Raji (cell line): Measurements from ENCODE around the gene MYO5B.

Source experiments
- POLR2A ChIP-seq: IDR thresholded peaks from 2 replicates; pipeline ENCODE4 v1.6.1; 2011; ENCODE audit warnings: low read depth, low read length, control low read depth; ENCODE audit not compliant: insufficient read depth

The MYO5B gene

DNA sequence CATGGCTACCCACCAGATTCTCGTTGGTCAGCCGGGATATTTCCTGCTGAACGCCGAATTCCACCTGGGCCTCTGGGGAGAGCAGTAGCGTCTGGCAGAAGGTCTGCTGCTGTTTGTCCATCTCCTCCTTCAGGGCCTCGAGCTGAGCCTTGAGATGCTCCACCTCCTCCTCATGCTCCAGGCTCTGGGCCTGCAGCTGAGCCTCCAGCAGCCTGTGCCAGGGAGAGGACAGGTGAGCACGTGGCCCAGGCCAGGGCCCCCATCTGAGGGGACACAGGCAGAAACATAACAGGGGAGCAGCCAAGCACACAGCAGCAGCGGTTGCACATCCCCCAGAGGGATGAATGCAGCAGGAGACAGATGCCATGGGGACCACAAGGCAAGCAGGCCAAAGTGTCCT is 341.5 kb downstream of the MYO5B start:
- no peak for TF ChIP-seq POLR2A

GRCh38 chr18:49853011-49853410 is 341.9 kb downstream of the MYO5B start:
- TF ChIP-seq POLR2A, result no peak

DNA sequence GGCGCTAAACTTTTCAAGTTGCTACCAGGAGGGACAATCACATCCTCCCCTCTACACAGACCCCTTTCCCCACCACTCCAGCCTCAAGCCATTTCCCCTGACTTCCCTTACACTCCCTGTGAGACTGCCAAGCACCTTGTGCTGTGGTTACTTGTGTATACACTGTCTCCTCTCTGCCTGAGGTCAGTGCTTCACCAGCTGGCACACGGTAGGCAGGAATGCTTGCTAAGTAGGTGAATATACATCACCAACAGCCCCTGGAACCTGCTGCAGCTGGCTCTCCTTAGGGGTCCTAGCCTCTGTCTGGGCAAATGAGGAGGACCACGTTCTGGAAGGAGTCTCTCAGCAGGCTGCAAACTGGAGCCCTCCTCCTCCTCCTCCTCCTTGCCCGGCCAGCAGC is 343.3 kb downstream of the MYO5B start:
- no peak for TF ChIP-seq POLR2A

DNA sequence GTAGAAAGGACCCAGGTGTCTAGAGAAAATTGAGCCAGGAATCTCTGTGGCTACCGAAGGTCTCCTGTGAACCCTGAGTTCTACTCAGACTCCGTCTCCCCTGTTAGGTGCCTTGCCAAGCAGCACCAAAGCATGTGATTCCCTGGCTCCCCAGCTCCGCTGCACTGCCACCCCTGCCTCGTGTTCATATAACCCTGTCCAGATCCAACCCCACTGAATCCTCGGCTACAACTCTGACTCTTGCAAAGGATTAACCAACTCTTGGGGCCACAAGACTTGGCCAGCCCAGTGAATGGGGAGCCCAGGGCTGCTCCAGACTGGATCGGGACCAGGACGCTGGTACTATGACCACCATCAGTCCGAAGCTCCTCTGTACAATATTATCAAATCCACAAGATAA is 344.3 kb downstream of the MYO5B start:
- TF ChIP-seq POLR2A, result no peak

DNA sequence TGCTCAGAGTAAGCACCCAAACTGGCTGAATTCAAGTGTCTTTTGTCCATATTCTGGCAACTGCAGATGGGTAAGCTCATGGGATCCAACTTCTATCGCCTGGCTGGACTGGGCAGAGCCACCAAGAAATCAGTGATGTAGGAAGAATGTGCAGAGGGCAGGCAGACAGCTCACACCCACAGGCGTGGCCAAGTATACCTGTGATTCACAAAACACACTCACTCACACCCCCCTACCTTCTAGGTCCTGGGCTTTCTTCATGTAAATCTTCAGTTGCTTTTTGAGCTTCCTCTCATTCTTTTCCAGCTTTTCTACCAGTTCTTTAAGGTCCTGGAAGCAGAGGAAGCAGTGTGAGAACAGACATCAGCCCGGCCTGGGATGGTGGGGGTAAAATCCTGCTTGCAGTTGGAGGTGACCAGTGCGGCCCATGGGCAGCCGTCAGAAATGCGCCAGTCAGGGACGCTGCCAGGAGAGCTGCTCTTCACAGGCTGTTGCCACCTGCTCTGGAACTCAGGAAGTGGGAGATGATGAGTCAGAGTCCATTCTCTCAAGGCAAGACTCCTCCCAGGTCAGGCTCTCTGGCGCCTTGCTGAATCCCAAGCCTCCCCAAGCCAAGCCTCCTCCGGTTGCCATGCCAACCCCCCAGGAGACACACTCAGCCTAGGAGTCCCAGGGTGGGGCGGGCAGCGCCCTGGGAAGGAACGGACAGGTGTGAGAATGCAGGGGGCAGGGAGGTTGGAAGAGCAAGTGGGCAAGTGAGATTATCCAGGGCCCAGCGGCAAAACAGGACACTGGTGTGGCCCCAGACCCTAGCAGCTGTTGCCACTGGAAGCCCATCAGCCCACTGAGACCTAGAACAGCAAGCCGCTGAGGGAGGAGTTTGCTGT is 345.4 kb downstream of the MYO5B start:
- TF ChIP-seq POLR2A, result no peak

- no peak for TF ChIP-seq POLR2A
These were observed 346.8 kb downstream of the MYO5B start for GRCh38 chr18:49848115-49848514.

GRCh38 chr18:49847524-49847923 is 347.4 kb downstream of the MYO5B start:
- TF ChIP-seq POLR2A, result no peak

DNA sequence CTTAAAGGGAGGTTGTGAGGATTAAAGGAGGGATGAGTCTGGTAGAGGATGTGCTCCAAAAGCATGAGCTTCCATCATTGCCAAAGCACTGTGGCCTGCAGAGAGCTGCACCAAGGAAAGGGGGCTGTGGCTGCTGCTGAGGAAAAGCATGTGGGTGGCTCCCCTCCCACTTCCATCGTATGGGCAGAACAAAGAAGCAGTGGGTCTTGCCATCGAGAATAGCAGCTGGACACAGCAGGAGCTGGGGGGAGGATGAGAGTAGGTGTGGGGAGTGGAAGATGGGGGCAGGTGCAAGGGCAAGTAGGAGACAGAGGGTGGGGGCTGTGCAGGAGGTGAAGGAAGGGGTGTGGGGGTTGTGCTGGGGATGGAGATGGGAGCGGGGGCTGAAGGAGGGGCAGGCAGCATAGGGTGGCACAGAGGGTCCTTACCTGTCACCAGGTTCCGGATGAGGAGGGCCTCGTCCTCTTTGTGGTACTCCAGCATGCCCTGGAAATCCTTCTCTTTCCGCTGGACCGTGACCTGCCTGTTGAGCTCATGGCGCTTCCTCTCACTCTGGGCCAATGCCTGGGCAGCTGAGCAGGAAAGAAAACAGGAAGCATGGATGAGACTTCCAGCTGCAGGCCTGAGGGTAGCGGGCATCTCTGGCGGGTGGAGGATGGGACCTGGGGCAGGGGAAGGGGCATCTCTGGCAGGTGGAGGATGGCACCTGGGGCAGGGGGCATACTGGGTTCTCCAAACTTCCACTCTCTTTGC is 348.1 kb downstream of the MYO5B start:
- TF ChIP-seq POLR2A, result no peak

- TF ChIP-seq POLR2A, result no peak
These were observed 348.6 kb downstream of the MYO5B start for GRCh38 chr18:49846361-49846662.

- TF ChIP-seq POLR2A, result no peak
These were observed 349.2 kb downstream of the MYO5B start for GRCh38 chr18:49845629-49846360.

- TF ChIP-seq POLR2A, result no peak
These were observed 350.0 kb downstream of the MYO5B start for GRCh38 chr18:49844903-49845302.

DNA sequence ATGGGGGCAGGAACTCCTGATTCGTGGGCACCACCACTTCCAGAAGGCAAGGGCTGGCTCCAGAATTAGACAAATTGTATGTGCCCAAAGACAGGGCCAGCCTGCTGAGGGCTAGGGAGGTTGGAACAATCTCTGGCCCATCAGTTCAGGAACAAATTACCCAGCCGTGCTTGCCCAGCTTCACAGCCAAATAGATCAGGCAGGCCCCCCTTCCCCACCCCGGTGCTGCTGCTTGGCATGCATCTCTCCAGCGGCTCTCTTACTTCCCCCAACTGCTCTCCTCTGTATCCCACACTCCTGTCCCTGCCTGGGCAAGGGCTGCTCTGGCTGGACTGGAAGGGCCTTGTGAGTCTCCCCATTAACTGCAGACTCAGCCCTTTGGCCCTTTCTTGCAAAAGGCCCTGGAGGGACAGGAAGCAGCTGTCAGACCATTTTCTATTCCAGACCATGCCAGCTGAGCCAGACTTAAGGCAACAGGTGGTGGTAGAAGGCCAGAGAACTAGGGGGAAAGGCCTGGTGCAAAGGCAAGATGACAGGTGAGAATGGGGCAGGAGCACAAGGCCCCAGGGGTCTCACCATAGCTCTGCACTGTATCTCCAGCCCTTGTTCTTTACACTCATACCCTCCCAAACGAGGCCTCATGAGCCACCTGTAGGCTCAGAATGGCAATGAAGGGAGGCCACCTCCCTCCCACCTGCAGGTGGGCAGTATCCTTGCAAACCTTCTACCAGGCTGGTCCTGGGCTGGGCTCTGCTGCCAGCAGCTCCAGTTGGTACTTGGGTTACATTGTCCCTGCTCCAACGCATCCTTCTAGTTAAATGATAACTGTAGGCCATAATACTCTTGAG is 350.9 kb downstream of the MYO5B start:
- TF ChIP-seq POLR2A, result no peak

DNA sequence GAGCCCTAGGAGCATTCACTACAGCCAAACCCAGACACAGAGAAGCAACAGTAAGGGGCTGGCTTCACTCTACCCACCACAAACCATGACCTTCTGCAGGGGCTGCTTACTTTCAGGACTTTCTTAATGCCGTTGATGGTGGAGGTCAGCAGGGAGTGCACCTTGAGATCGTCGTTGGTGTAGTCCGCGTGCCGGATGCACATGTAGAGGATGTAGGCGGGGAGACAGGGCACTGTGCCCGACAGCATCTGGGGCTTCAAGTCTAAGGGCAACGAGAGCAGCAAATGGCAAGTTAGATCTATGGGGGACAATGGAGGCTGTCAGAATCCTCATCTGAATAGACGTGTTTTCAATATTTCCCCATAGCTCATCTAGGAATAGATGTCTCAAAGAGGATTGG is 351.8 kb downstream of the MYO5B start:
- TF ChIP-seq POLR2A, result no peak

DNA sequence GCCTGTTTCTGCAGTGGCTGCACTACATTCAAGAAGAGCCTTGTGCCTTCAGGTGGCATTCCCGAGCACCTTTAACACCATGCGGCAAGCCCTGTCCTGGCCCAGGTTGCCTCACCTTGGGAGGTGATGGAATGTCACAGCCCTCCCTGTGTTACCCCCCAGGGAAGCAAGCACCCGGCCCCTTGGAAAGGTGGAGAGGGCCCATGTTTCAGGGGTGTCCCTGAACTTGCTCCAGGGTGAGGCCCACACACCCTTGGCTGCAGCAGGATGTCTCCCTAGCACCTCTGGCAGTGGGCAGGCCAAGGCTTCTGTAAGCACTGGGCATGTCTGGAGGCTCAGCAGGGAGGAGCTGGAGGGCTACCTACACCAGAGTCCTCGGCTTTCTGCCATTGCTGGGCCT is 352.3 kb downstream of the MYO5B start:
- TF ChIP-seq POLR2A, result no peak
